MCF 10A (cell line): ENCODE results near the gene CDC16. TPM values are rescaled to one million over a fixed set of nuclear protein-coding genes. Genes with fewer than 3 reads are reported as not detected.
A peak's percentile ranks its signal among the peaks of the same experiment; 100 is the strongest.

Experiments
- BruUV-seq: library from RNA; stranded (reverse); fragments of 400-500 nt; replicated peaks from 2 replicates; lab custom pipeline; 2021; lab: Mats Ljungman, UMichigan
- CTCF ChIA-PET: fragments of 300-600 bp; sonication (Branson Sonifier 250); formaldehyde crosslinking; extraction: SDS; loops from one replicate; lab custom pipeline; 2021; ENCODE audit warnings: antibody characterized with exemption, inconsistent platforms; lab: Yijun Ruan, JAX
- POLR2A ChIA-PET: fragments of 300-600, 350-650 bp; sonication (Branson Sonifier 250); formaldehyde crosslinking; extraction: SDS; loops from one replicate; lab custom pipeline; 2020; ENCODE audit warnings: antibody characterized with exemption, inconsistent platforms; lab: Yijun Ruan, JAX
- DNase-seq: peaks from one replicate; pipeline ENCODE4 v3.0.0-alpha.2; 2018; ENCODE audit not compliant: unreplicated experiment
- H3K27ac Mint-ChIP-seq: one replicate; pipeline ENCODE4 v1.8.0; 2022; ENCODE audit warnings: mild to moderate bottlenecking, low read depth, mixed read lengths; ENCODE audit not compliant: unreplicated experiment
- H3K27me3 Mint-ChIP-seq: one replicate; pipeline ENCODE4 v1.8.0; 2022; ENCODE audit warnings: mixed read lengths; ENCODE audit not compliant: insufficient read depth, unreplicated experiment
- H3K36me3 Mint-ChIP-seq: one replicate; pipeline ENCODE4 v1.8.0; 2022; ENCODE audit warnings: mild to moderate bottlenecking, moderate library complexity, mixed read lengths; ENCODE audit not compliant: insufficient read depth, unreplicated experiment
- H3K4me1 Mint-ChIP-seq: one replicate; pipeline ENCODE4 v1.8.0; 2022; ENCODE audit warnings: mixed read lengths; ENCODE audit not compliant: insufficient read depth, unreplicated experiment
- H3K4me3 Mint-ChIP-seq: one replicate; pipeline ENCODE4 v1.8.0; 2022; ENCODE audit warnings: mild to moderate bottlenecking, moderate library complexity, mixed read lengths; ENCODE audit not compliant: unreplicated experiment
- H3K9me3 Mint-ChIP-seq: one replicate; pipeline ENCODE4 v1.8.0; 2022; ENCODE audit warnings: mixed read lengths; ENCODE audit not compliant: unreplicated experiment
- CTCF ChIP-seq: fragments of 200-600 bp; IDR thresholded peaks from one replicate; pipeline ENCODE4 v1.8.0; 2022; ENCODE audit warnings: antibody characterized with exemption, mild to moderate bottlenecking; ENCODE audit not compliant: unreplicated experiment
- intact Hi-C: fragments of 100-400 bp; cut with micrococcal nuclease; formaldehyde crosslinking; loops from 2 replicates; pipeline ENCODE4 v1.14.1; 2022
- total RNA-seq: library from RNA; stranded (reverse); gene quantifications from 2 replicates; pipeline ENCODE4 v1.2.3, GENCODE V29; 2022

Gene CDC16
- total RNA-seq, 1 experiment from 2014 or later, result 72.4 TPM

DNA sequence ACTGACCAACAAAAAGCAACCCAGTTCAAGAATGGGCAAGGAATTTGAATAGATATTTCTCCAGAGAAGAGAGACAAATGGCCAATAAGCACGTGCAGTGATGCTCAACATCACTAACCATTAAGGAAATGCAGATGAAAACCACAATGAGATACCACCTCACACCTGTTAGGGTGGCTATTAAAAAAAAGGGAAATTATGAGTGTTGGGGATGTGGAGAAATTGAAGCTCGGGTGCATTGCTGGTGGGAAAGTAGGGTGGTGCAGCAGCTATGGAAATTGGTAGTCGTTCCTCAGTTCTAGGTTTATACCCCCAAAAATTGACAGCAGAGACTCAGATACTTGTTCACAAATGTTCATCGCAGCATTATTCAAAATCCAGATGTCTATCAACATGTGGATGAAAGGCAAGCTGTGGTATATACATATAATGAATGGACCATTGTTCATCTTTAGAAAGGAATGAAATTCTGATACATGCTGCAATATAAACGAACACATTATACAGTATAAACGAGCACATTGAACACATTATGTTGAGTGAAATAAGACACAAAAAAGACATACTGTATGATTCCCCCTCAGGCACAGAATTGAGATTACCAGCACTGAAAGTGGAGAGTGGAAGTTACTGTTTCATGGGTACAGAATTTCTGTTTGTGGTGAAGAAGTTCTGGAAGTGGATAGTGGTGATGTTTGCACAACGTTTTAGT lies 80.5 kb downstream of the CDC16 start:
- TSS peak; percentile 69 for BruUV-seq
- Mint-ChIP-seq H3K4me1 (peaks cover 38% of the 10 kb centered on the region), H3K9me3 (no peaks in the 10 kb centered on the region), H3K4me3 (peak overlapping the region; percentile 87), H3K27ac (peak overlapping the region; percentile 78), H3K36me3 (peaks cover 12% of the 10 kb centered on the region), H3K27me3 (no peaks in the 10 kb centered on the region)
- CTCF ChIA-PET, result interaction anchor here (0.7 kb wide), 1 partner anchor 73 kb away, joined by 3 read pairs; no protein-coding TSS in a partner anchor
- intact Hi-C loops, result loop anchor here (2.0 kb wide), 1 partner anchor 34 kb away; the partner anchor contains the start of gene UPF3A
- POLR2A ChIA-PET, result interaction anchor here (0.6 to 2.3 kb wide), 8 partner anchors 10 to 80 kb away, joined by 3 to 21 read pairs (median 6); partner anchors contain the start of gene UPF3A
- no peak for DNase-seq
- no peak for TF ChIP-seq CTCF

DNA sequence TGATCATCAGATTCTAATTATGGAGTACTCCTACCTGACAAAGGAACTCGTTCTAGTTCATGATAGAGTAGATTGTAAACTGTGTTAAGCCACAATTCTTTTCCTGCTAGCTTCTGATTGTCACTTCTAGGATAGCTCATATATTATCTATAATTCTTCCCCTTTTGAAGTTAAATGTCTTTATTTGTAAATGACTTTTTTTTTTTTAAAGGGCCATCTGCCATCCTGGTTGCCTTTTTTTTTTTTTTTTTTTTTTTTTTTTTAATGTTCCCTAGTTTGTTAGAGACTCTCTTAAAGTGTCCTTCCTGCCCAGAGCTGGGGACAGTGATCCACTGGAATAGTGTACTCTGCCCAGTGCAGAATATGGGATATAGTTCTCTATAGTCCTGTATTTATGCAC lies 83.9 kb downstream of the CDC16 start:
- H3K27ac Mint-ChIP-seq, result peak overlapping the region; percentile 21
- peaks cover 46% of the 10 kb centered on the region for H3K36me3 Mint-ChIP-seq
- no peaks in the 10 kb centered on the region for H3K27me3 Mint-ChIP-seq
- ChIA-PET POLR2A (interaction anchor here (1.1 to 1.4 kb wide), 2 partner anchors 8 to 22 kb away, joined by 4 to 6 read pairs; no protein-coding TSS in a partner anchor), CTCF (interaction anchor here (1.5 kb wide), 1 partner anchor 9 kb away, joined by 4 read pairs; no protein-coding TSS in a partner anchor)
- peaks cover 33% of the 10 kb centered on the region for H3K4me1 Mint-ChIP-seq
- intact Hi-C loops, result no loop called here
- DNase-seq, result no peak
- no TSS peak for BruUV-seq
- no peak for TF ChIP-seq CTCF
- H3K9me3 Mint-ChIP-seq, result no peaks in the 10 kb centered on the region
- H3K4me3 Mint-ChIP-seq, result no peak overlapping the region

- H3K9me3 Mint-ChIP-seq, result no peaks in the 10 kb centered on the region
- BruUV-seq, result no TSS peak
- no peaks in the 10 kb centered on the region for H3K27me3 Mint-ChIP-seq
- no peak overlapping the region for H3K4me3 Mint-ChIP-seq
- peaks cover 55% of the 10 kb centered on the region for H3K36me3 Mint-ChIP-seq
- CTCF ChIA-PET, result interaction anchor here (0.6 to 1.5 kb wide), 2 partner anchors 9 to 39 kb away, joined by 3 to 4 read pairs; no protein-coding TSS in a partner anchor
- H3K4me1 Mint-ChIP-seq, result peaks cover 29% of the 10 kb centered on the region
- no peak for TF ChIP-seq CTCF
- POLR2A ChIA-PET, result interaction anchor here (0.8 to 1.1 kb wide), 2 partner anchors 15 to 21 kb away, joined by 3 to 4 read pairs; no protein-coding TSS in a partner anchor
- peak overlapping the region; percentile 21 for H3K27ac Mint-ChIP-seq
- intact Hi-C loops, result no loop called here
- peak; percentile 4 for DNase-seq
These were observed 84.8 kb downstream of the CDC16 start for GRCh38 chr13:114319441-114319913.

- Mint-ChIP-seq H3K9me3 (no peaks in the 10 kb centered on the region), H3K27ac (peak overlapping the region; percentile 21), H3K4me1 (peaks cover 26% of the 10 kb centered on the region), H3K4me3 (no peak overlapping the region), H3K36me3 (peaks cover 61% of the 10 kb centered on the region), H3K27me3 (no peaks in the 10 kb centered on the region)
- CTCF ChIA-PET, result interaction anchor here (0.6 to 0.7 kb wide), 2 partner anchors 20 to 40 kb away, joined by 3 to 6 read pairs; no protein-coding TSS in a partner anchor
- BruUV-seq, result no TSS peak
- DNase-seq, result no peak
- TF ChIP-seq CTCF, result no peak
- POLR2A ChIA-PET, result interaction anchor here (0.8 kb wide), 1 partner anchor 15 kb away, joined by 3 read pairs; no protein-coding TSS in a partner anchor
- intact Hi-C loops, result no loop called here
These were observed 85.4 kb downstream of the CDC16 start for GRCh38 chr13:114320065-114320464.
